NCI-H748 (cell line): ENCODE data around the gene HNRNPU.

Experiments used
- DNase-seq: peaks from one replicate; lab custom pipeline; 2025; ENCODE audit not compliant: unreplicated experiment; lab: John Stamatoyannopoulos, UW

HNRNPU gene

DNA sequence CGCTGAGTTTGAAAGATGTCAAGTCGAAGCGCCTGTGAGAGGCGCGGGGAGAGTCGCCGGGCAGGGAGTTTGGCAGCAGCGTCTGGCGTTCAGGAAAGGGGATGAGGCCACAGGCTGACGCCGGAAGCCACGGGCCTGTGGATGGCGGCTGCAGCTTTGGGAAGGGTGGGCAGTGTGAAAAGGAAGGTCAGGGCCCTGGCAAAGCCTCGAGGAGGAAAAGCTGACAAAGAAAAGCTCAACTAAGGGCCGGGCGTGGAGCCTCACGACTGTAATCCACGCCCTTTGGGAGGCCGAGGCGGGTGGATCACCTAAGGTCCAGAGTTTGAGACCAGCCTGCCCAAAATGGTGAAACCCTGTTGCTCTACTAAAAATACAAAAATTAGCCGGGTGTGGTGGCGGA lies 54.1 kb downstream of the HNRNPU start:
- no peak for DNase-seq

DNA sequence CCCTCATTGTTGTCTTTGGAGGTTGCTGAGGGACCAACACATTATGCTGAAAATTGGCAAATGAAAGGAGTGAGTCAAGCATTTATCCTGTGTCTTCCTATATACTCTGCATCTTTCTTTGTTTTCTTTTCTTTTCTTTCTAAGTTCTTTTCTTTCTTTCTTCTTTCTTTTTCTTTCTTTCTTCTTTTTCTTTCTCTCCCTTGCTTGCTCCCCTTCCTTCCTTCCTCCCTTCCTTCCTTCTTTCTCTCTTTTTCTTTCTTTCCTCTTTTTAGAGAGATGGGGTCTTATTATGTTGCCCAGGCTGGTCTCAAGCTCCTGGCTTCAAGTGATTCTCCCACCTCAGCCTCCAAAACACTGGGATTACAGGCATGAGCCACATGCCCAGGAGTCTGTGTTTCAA lies 57.2 kb downstream of the HNRNPU start:
- DNase-seq: no peak

DNA sequence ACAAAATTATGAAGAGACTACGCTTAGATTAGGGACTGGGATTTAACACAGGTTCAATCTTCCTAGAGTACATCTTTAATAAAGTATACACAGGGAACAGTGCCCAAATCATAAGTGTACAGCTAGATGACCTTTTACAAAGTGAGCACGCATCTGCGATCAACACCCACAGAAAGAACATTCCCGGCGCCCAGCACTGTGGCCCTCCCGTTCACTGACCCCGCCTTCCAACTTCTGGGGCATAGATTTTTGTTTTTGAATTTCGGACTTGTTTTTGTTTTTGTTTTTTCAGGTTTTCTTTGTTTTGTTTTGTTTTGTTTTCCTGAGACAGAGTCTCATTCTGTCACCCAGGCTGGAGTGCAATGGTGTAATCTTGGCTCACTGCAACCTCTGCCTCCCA lies 59.5 kb downstream of the HNRNPU start:
- no peak for DNase-seq

DNA sequence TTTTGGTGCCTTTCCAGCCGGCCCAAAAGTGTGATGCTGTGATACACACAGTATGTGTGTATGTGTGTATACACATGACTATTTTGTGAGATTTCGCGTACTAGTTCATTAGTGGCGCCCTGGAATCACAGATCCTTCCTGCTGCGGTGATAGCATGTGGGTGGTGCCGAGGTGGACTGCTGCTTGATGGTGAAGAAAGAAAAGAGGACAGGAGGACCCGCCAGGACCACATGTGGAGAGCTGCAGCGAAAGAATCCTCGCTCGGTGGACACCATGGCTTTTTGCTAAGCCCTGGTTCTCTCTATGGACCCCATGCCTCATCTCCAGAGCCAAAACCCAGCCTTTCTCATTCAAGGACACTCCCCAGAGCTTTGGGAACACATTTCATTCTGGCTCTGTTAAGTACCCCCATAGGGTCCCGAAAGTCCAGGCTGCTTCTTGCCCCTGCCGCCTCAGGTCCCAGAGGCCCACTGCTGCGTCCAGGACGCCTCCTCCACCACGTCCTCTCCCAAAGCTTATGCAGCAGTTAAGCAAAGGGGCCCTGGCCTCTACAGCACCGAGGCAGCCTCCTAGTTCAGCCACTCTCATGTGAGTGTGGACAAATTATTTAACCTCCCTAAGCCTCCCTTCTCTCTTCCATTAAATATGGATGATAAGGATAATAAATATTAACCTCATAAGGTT lies 61.6 kb downstream of the HNRNPU start:
- DNase-seq: no peak

DNA sequence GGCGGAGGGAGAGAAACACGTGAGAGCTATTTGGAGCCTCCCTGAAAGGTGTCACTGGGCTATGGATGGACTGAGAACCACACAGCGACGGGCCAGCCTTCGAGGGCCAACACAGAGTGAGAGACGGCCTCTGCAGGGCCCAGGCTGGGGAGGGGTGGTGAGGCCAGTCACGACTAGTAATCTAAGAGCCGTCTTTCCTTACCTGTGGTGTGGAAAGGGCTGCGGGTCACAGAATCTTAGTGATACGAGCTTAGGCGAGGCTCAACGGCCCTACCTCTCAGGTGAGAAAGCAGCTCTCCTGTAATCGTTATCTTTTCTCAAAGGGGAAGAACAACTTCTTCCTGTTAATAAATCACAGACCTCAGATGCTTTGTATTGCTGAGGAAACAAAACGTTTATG lies 62.3 kb downstream of the HNRNPU start:
- DNase-seq: no peak

DNA sequence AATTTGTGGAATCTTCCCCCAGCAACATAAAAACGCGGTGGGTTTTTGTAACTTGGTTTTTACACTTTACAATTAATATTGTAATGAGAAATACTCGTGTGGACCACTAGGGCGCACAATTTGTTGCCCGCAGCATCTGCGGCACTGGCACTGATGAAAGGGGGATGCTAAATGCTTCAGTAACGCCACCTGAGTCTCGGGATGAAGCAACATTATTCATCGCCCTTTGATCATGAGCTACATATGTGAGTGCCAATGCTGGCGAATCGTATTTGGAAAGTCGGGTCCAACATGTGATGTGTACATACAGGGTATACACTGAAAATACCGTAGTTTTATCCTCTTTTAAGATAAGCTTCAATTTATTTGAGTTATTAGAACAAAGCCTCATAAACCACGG lies 63.1 kb downstream of the HNRNPU start:
- DNase-seq: peak; percentile 72

DNA sequence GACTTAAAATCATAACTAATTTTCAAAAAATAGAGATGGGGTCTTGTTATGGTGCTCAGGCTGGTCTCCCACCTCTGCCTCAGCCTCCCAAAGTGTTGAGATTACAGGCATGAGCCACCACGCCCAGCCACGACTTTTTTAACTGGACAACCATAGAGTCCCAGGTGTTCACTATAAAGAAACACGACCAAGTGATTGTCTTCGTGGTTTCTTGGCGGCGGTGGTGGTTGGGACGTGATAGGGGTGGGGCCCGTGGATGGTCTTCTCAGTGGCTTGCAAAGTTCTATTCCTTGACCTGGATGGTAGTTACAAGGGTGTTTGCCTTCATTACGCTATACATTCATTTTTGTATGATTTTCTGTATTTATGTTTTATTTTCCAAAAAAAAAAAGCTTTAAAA lies 63.5 kb downstream of the HNRNPU start:
- DNase-seq: no peak
